PC-3 (cell line): ENCODE measurements around the gene CTNNA2.

Experiments
- EZH2 ChIP-seq: fragments of 300-600 bp; sonication (generic); IDR thresholded peaks from one replicate; pipeline ENCODE4 v1.6.1; 2017; ENCODE audit warnings: antibody characterized with exemption, mild to moderate bottlenecking, low read length; ENCODE audit not compliant: unreplicated experiment
- EZH2phosphoT487 ChIP-seq: fragments of 300-600 bp; sonication (generic); IDR thresholded peaks from 2 replicates; pipeline ENCODE4 v1.6.1; 2018; ENCODE audit warnings: mild to moderate bottlenecking, antibody characterized with exemption, low read length, borderline replicate concordance
- TF ChIP-seq, protein P1 (sequence below): fragments of 300-600 bp; sonication (generic); conservative IDR thresholded peaks from 2 replicates; pipeline ENCODE4 v1.5.1; 2017; ENCODE audit warnings: antibody characterized with exemption, low read depth, mild to moderate bottlenecking, low read length

DNA sequence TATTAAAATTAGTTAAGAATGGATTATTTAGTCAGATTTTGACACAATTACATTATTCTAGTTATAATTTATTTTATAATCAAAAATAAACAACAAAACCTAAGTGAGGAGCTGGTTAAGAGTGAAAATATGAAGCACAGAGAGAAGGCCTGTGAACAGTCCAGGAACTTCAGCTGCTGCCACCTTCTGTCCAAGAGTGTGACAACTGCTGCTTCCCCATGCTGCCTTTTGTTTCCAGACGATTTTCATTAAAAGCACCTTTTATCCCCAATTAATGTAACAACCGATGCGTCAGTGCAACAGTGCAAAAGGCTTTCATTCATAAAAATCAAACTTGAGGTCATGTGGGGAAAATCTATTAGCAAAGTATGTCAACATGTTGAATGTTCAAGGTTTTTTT, 363.6 kb downstream of the CTNNA2 start:
- TF ChIP-seq, protein P1, sequence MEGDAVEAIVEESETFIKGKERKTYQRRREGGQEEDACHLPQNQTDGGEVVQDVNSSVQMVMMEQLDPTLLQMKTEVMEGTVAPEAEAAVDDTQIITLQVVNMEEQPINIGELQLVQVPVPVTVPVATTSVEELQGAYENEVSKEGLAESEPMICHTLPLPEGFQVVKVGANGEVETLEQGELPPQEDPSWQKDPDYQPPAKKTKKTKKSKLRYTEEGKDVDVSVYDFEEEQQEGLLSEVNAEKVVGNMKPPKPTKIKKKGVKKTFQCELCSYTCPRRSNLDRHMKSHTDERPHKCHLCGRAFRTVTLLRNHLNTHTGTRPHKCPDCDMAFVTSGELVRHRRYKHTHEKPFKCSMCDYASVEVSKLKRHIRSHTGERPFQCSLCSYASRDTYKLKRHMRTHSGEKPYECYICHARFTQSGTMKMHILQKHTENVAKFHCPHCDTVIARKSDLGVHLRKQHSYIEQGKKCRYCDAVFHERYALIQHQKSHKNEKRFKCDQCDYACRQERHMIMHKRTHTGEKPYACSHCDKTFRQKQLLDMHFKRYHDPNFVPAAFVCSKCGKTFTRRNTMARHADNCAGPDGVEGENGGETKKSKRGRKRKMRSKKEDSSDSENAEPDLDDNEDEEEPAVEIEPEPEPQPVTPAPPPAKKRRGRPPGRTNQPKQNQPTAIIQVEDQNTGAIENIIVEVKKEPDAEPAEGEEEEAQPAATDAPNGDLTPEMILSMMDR, result peak; percentile 33
- TF ChIP-seq EZH2phosphoT487 (no peak), EZH2 (no peak)
